ENCODE data around the gene CCDC80.

- TF ChIP-seq EZH2 (IDR thresholded peaks at IDR 0.05) (no peak), POLR2AphosphoS5 (IDR thresholded peaks at IDR 0.05; ENCODE audit: borderline replicate concordance, low read depth, low read length) (no peak), FOXP2 (optimal IDR thresholded peaks at IDR 0.05; ENCODE audit: control extremely low read depth, extremely low read length, insufficient read depth) (no peak)
Measured at GRCh38 chr3:112606098-112606497, 34.8 kb downstream of the CCDC80 start.
